Measurements from ENCODE around the gene CIAPIN1. TPM values are rescaled to one million over a fixed set of nuclear protein-coding genes. Genes with fewer than 3 reads are reported as not detected.

CIAPIN1 gene
- total RNA-seq, 2 donors from 2014 or later = 54.9 to 67.4 TPM

GRCh38 chr16:57392694-57393093, 54.5 kb downstream of the CIAPIN1 start:
- H3K27me3 ChIP-seq = no peaks in the 10 kb centered on the region
- H3K4me3 ChIP-seq = no peak overlapping the region
- no peak overlapping the region for H3K27ac ChIP-seq
- H3K36me3 ChIP-seq = no peaks in the 10 kb centered on the region
- H3K4me1 ChIP-seq = no peaks in the 10 kb centered on the region
- no peak for DNase-seq
- no peaks in the 10 kb centered on the region for H3K9me3 ChIP-seq
- no peak overlapping the region for H3K9ac ChIP-seq (ENCODE audit: low read depth in 2 of 2, low read length in 2 of 2)
- intact Hi-C loops (cut with DNase I) = no loop called here
- no peak for TF ChIP-seq CTCF (IDR thresholded peaks at IDR 0.05)

GRCh38 chr16:57391708-57392107, 55.5 kb downstream of the CIAPIN1 start:
- H3K4me3 ChIP-seq = no peak overlapping the region
- intact Hi-C loops (cut with DNase I) = no loop called here
- TF ChIP-seq CTCF (IDR thresholded peaks at IDR 0.05) = no peak
- no peaks in the 10 kb centered on the region for H3K4me1 ChIP-seq
- no peak overlapping the region for H3K9ac ChIP-seq (ENCODE audit: low read depth in 2 of 2, low read length in 2 of 2)
- no peaks in the 10 kb centered on the region for H3K9me3 ChIP-seq
- H3K36me3 ChIP-seq = no peaks in the 10 kb centered on the region
- H3K27ac ChIP-seq = no peak overlapping the region
- no peak for DNase-seq
- H3K27me3 ChIP-seq = no peaks in the 10 kb centered on the region

GRCh38 chr16:57391300-57391699, 55.9 kb downstream of the CIAPIN1 start:
- no peak for DNase-seq
- Histone ChIP-seq H3K27ac (no peak overlapping the region), H3K9ac (ENCODE audit: low read depth in 2 of 2, low read length in 2 of 2) (no peak overlapping the region), H3K36me3 (no peaks in the 10 kb centered on the region), H3K9me3 (no peaks in the 10 kb centered on the region), H3K27me3 (no peaks in the 10 kb centered on the region), H3K4me1 (no peaks in the 10 kb centered on the region), H3K4me3 (no peak overlapping the region)
- TF ChIP-seq CTCF (IDR thresholded peaks at IDR 0.05) = no peak
- intact Hi-C loops (cut with DNase I) = no loop called here

GRCh38 chr16:57390636-57391295, 56.4 kb downstream of the CIAPIN1 start:
- Histone ChIP-seq H3K9me3 (no peaks in the 10 kb centered on the region), H3K27ac (no peak overlapping the region), H3K9ac (ENCODE audit: low read depth in 2 of 2, low read length in 2 of 2) (no peak overlapping the region), H3K36me3 (no peaks in the 10 kb centered on the region), H3K27me3 (no peaks in the 10 kb centered on the region), H3K4me1 (no peaks in the 10 kb centered on the region), H3K4me3 (no peak overlapping the region)
- intact Hi-C loops (cut with DNase I) = no loop called here
- no peak for TF ChIP-seq CTCF (IDR thresholded peaks at IDR 0.05)
- DNase-seq = no peak

- no peaks in the 10 kb centered on the region for H3K36me3 ChIP-seq
- no peak for DNase-seq
- H3K9ac ChIP-seq (ENCODE audit: low read depth in 2 of 2, low read length in 2 of 2) = no peak overlapping the region
- no peaks in the 10 kb centered on the region for H3K27me3 ChIP-seq
- H3K4me1 ChIP-seq = peaks cover 7% of the 10 kb centered on the region
- no peaks in the 10 kb centered on the region for H3K9me3 ChIP-seq
- intact Hi-C loops (cut with DNase I) = no loop called here
- H3K27ac ChIP-seq = no peak overlapping the region
- H3K4me3 ChIP-seq = no peak overlapping the region
- no peak for TF ChIP-seq CTCF (IDR thresholded peaks at IDR 0.05)
These were observed 58.1 kb downstream of the CIAPIN1 start for GRCh38 chr16:57389087-57389468.

Measured in colonic mucosa (tissue), 4 donors.